ENCODE data around the gene RHOBTB1. TPM values are rescaled to one million over a fixed set of nuclear protein-coding genes. Genes with fewer than 3 reads are reported as not detected.

Gene RHOBTB1
- total RNA-seq, 2 experiments from 2014 or later: 0.09 to 0.74 TPM

DNA sequence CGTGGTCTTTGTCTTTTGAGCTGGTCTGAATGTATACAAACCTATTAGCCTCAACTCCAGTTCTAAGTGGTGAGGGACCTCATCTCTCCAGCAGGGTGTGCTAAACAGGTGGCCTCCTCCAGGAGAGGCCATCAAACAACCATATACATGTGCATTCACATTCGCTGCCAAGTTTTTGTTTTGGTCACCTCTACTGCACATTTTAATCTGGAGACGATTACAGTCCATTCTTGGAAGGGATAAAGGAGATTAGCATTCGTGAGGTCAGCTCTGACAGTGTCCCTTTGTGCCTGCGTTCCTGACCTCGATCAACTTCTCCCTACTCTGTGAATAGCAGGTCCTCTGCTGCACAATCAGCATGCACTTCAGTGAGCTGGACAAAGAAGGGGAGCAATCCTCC is 60.8 kb downstream of the RHOBTB1 start:
- H3K27ac Mint-ChIP-seq: no peak overlapping the region
- ChIA-PET POLR2A (no interaction called here), CTCF (interaction anchor here (0.8 to 1.1 kb wide), 4 partner anchors 12 to 397 kb away, joined by 3 read pairs; no protein-coding TSS in a partner anchor)
- no peak for ATAC-seq
- intact Hi-C loops (cut with micrococcal nuclease): loop anchor here (10.0 kb wide), 1 partner anchor 82 kb away; no protein-coding TSS in a partner anchor
- H3K36me3 Mint-ChIP-seq (ENCODE audit: low read depth): no peaks in the 10 kb centered on the region
- no peaks in the 10 kb centered on the region for H3K9me3 Mint-ChIP-seq
- no peaks in the 10 kb centered on the region for H3K27me3 Mint-ChIP-seq
- H3K4me3 Mint-ChIP-seq: no peak overlapping the region
- H3K4me1 Mint-ChIP-seq (ENCODE audit: low read depth): no peaks in the 10 kb centered on the region
- DNase-seq: no peak
- TF ChIP-seq, protein P1, sequence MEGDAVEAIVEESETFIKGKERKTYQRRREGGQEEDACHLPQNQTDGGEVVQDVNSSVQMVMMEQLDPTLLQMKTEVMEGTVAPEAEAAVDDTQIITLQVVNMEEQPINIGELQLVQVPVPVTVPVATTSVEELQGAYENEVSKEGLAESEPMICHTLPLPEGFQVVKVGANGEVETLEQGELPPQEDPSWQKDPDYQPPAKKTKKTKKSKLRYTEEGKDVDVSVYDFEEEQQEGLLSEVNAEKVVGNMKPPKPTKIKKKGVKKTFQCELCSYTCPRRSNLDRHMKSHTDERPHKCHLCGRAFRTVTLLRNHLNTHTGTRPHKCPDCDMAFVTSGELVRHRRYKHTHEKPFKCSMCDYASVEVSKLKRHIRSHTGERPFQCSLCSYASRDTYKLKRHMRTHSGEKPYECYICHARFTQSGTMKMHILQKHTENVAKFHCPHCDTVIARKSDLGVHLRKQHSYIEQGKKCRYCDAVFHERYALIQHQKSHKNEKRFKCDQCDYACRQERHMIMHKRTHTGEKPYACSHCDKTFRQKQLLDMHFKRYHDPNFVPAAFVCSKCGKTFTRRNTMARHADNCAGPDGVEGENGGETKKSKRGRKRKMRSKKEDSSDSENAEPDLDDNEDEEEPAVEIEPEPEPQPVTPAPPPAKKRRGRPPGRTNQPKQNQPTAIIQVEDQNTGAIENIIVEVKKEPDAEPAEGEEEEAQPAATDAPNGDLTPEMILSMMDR (IDR thresholded peaks at IDR 0.05): no peak

DNA sequence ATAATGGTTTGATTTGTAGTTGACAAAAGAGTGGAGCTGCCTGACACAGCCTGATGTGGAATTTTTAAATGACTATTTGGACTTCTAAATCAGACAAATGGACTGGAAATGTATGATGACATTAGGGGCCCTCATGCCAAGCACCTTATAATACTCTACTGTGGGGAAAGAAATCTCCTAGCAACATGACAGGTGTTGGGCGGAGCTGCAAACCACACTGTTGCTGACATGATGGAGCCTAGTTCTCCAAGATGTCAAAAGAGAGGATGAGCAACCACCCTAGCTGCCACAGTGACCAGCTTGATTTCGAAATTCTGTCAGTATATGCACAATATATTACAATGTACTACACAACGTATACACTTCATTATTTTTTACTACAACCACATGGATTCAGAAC is 65.8 kb downstream of the RHOBTB1 start:
- DNase-seq (no peak), ATAC-seq (no peak)
- TF ChIP-seq, protein P1 (IDR thresholded peaks at IDR 0.05): no peak
- Mint-ChIP-seq H3K36me3 (ENCODE audit: low read depth) (no peaks in the 10 kb centered on the region), H3K9me3 (no peaks in the 10 kb centered on the region), H3K27me3 (no peaks in the 10 kb centered on the region), H3K4me3 (no peak overlapping the region), H3K27ac (no peak overlapping the region), H3K4me1 (ENCODE audit: low read depth) (no peaks in the 10 kb centered on the region)
- CTCF ChIA-PET: no interaction called here
- POLR2A ChIA-PET: no interaction called here
- intact Hi-C loops (cut with micrococcal nuclease): no loop called here

DNA sequence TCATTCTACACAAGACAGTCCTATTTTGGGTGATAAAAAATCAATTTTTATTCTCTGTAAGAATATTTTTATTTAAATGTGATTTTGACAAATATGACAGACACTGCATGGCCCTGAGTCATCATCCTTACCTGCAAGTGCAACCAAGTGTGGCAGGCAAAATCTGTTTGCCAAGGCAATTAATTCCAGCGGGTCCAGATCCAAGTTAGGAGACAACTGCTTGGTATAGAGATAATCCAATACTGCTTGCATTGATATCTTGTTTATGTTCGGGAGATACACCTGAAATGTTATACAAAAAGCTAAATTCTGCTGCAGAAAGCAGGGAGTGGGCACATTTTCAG is 66.2 kb downstream of the RHOBTB1 start:
- intact Hi-C loops (cut with micrococcal nuclease): no loop called here
- CTCF ChIA-PET: interaction anchor here (1.0 kb wide), 1 partner anchor 8 kb away, joined by 3 read pairs; no protein-coding TSS in a partner anchor
- no peak for DNase-seq
- POLR2A ChIA-PET: no interaction called here
- H3K4me1 Mint-ChIP-seq (ENCODE audit: low read depth): no peaks in the 10 kb centered on the region
- ATAC-seq: no peak
- H3K9me3 Mint-ChIP-seq: no peaks in the 10 kb centered on the region
- H3K36me3 Mint-ChIP-seq (ENCODE audit: low read depth): no peaks in the 10 kb centered on the region
- no peak overlapping the region for H3K4me3 Mint-ChIP-seq
- TF ChIP-seq, protein P1 (IDR thresholded peaks at IDR 0.05): no peak
- no peak overlapping the region for H3K27ac Mint-ChIP-seq
- H3K27me3 Mint-ChIP-seq: no peaks in the 10 kb centered on the region

DNA sequence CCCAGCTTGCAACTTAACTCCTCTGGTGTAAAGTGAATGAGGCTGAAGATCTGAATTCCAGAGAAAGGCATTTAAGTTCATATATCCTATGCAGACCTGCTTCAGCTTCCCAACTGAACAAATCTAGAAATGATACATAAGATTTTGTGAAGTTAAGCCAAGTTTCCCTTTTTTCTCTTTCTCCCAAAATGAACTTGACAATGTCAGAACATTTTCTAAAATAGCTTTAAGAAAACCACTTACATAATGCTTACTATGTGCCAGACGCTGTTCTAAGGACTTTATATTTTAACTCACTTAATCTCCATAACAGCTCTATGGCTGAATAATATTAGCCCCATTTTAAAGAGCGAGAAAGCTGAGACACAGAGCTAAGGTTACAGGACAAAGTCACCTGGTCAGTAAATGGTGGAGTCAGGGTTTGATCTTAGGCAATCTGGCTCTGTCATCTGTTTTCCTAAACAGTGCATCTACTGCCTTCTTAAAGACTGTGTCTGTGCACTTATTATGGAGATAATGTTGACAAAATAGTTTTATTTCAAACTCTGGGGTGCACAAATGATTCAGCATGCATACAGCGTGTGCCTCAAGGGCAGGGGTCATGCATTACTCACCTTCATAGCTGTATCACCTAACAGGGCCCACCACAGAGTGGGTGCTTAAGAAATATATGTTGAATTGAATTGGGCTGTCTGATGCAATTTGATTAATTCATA is 66.8 kb downstream of the RHOBTB1 start:
- Mint-ChIP-seq H3K36me3 (ENCODE audit: low read depth) (no peaks in the 10 kb centered on the region), H3K4me3 (no peak overlapping the region), H3K9me3 (no peaks in the 10 kb centered on the region), H3K4me1 (ENCODE audit: low read depth) (no peaks in the 10 kb centered on the region), H3K27me3 (no peaks in the 10 kb centered on the region), H3K27ac (no peak overlapping the region)
- intact Hi-C loops (cut with micrococcal nuclease): no loop called here
- DNase-seq (no peak), ATAC-seq (no peak)
- ChIA-PET POLR2A (no interaction called here), CTCF (interaction anchor here (1.0 kb wide), 1 partner anchor 8 kb away, joined by 3 read pairs; no protein-coding TSS in a partner anchor)
- TF ChIP-seq, protein P1 (IDR thresholded peaks at IDR 0.05): no peak

DNA sequence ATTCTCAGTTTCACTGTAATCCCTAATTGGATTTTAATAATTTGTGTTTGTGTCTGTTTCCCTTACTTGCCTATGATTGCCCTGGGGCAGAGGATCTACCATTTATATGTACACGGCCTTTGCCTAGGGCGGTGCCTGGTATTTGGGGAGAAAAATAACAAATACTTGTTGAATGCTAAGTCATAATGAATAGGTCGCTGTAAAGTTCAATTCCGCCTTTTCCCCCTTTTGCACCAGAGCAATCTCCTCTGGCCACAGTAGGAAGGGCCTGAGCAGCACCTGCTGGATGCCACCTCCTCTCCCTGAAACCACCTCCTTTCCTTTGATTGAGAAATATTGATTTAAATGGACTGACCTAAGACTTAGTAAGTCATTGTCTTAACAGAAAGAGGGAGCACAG is 70.2 kb downstream of the RHOBTB1 start:
- POLR2A ChIA-PET: no interaction called here
- intact Hi-C loops (cut with micrococcal nuclease): no loop called here
- H3K27me3 Mint-ChIP-seq: no peaks in the 10 kb centered on the region
- no peak for DNase-seq
- ATAC-seq: no peak
- H3K4me3 Mint-ChIP-seq: no peak overlapping the region
- no peak overlapping the region for H3K27ac Mint-ChIP-seq
- no peaks in the 10 kb centered on the region for H3K36me3 Mint-ChIP-seq (ENCODE audit: low read depth)
- CTCF ChIA-PET: no interaction called here
- H3K9me3 Mint-ChIP-seq: no peaks in the 10 kb centered on the region
- TF ChIP-seq, protein P1 (IDR thresholded peaks at IDR 0.05): no peak
- H3K4me1 Mint-ChIP-seq (ENCODE audit: low read depth): no peaks in the 10 kb centered on the region
